ENCODE measurements around the gene GSG1L2.

DNA sequence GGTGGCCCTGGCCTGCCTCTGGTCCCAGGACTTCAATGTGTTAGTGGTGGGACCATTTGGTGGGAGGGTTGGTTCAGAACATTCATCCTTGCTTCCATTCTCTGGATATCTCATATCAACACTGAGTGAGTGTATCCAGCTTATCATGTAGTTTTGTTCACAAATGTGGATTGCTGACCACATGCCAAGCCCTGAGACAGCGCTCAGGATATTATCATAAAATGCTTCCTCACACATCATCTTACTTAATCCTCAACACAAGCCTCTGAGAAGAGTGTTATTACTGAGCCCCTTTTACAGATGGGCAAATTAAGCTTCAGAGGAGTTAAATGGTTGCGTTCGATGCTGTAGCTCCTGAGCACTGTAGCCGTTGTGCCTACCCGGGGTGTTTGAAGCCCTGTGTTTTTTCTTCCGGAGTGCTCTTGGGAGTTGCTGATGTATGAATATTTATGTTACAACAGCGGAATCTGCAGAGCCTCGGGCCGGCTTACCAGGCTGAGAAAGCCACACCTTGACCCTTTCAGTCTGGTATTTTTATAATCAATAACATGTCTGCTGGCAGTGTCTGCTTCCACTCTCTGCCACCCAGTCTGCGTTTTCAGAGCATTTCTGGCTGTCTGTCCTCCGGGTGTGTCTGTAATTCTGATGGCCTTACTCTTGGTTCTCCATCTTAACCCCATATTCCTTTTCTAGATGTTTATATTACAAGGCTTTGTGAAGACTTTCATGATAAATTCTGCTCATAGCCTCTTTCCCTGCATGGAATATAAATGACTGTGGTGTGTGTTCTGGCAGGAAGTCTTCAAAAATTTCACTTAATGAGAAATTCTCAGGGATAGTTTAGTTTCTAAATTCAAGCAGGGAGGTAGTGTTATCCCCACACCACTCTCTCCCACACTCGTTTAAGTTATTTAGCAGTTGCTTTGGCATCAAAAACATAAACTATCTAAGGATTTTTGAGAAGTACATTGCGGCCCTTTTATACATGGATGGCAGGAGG, 6.7 kb upstream of the GSG1L2 start:
- no peak for TF ChIP-seq EZH2 (IDR thresholded peaks at IDR 0.05)
- TF ChIP-seq POLR2AphosphoS5 (IDR thresholded peaks at IDR 0.05; ENCODE audit: borderline replicate concordance, low read depth, low read length): no peak
- no peak for TF ChIP-seq FOXP2 (optimal IDR thresholded peaks at IDR 0.05; ENCODE audit: control extremely low read depth, extremely low read length, insufficient read depth)
